Esophagus squamous epithelium (tissue), 4 donors: ENCODE data around the gene PIAS3.

Experiments
- POLR2A ChIP-seq, 4 donors: fragments of 450-650 bp; IDR thresholded peaks; one replicate each; pipeline ENCODE4 v1.6.1; 2017; ENCODE audit warnings: antibody characterized with exemption in 4 of 4, mild to moderate bottlenecking in 4 of 4, moderate library complexity in 3 of 4
- TF ChIP-seq, protein P1 (sequence below), 6 experiments: fragments of 450-650 bp in 4 of 6; fragments of 200-600 bp in 2 of 6; sonication (generic) in 2 of 6; IDR thresholded peaks; one replicate each; pipeline ENCODE4 v1.5.1; 2016 to 2019; ENCODE audit warnings: antibody characterized with exemption in 6 of 6, mild to moderate bottlenecking in 4 of 6, moderate library complexity in 4 of 6

DNA sequence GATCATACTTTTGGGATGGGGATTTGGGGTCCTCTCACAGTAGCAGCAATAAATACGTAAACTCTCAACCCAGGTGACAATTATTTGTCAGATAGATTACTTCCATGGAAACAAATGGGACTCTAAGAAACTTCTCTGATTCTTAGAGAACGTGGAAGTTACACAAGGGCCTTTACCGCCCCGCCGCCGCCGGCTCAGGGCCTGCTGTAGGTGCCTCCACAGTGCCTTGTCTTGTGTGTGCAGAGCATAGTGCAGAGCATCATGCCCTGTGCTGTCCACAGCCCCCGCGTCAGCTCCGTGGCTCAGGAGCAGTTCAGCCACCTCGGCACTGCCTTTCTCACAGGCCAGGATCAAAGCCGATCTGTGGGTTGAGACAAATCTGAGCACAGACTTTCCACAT, 15.8 kb upstream of the PIAS3 start:
- TF ChIP-seq, protein P1, sequence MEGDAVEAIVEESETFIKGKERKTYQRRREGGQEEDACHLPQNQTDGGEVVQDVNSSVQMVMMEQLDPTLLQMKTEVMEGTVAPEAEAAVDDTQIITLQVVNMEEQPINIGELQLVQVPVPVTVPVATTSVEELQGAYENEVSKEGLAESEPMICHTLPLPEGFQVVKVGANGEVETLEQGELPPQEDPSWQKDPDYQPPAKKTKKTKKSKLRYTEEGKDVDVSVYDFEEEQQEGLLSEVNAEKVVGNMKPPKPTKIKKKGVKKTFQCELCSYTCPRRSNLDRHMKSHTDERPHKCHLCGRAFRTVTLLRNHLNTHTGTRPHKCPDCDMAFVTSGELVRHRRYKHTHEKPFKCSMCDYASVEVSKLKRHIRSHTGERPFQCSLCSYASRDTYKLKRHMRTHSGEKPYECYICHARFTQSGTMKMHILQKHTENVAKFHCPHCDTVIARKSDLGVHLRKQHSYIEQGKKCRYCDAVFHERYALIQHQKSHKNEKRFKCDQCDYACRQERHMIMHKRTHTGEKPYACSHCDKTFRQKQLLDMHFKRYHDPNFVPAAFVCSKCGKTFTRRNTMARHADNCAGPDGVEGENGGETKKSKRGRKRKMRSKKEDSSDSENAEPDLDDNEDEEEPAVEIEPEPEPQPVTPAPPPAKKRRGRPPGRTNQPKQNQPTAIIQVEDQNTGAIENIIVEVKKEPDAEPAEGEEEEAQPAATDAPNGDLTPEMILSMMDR (IDR thresholded peaks at IDR 0.05), result no peak
- no peak for TF ChIP-seq POLR2A (IDR thresholded peaks at IDR 0.05)
